NB4 (cell line): ENCODE results near the gene KATNAL2.

ENCODE experiments used
- DNase-seq: peaks from one replicate; pipeline ENCODE4 v3.0.0; 2010; ENCODE audit warnings: low read depth
- H3K4me3 ChIP-seq: one replicate; pipeline ENCODE4 v1.5.1; 2011; ENCODE audit warnings: mild to moderate bottlenecking, low read depth, low read length, moderate library complexity
- CTCF ChIP-seq: IDR thresholded peaks from one replicate; pipeline ENCODE4 v1.5.1; 2012; ENCODE audit warnings: low read depth, low read length
- MYC ChIP-seq: IDR thresholded peaks from 2 replicates; pipeline ENCODE4 v1.6.1; 2011; ENCODE audit warnings: low read depth, low read length
- POLR2A ChIP-seq: IDR thresholded peaks from 2 replicates; pipeline ENCODE4 v1.6.1; 2011; ENCODE audit warnings: mild to moderate bottlenecking; ENCODE audit not compliant: insufficient read length; ENCODE audit errors: extremely low read depth
- TF ChIP-seq, protein P1 (sequence below): IDR thresholded peaks from 2 replicates; pipeline ENCODE4 v1.6.1; 2011; ENCODE audit warnings: low read depth, low read length

The KATNAL2 gene

GRCh38 chr18:47120428-47120827, 203.0 kb downstream of the KATNAL2 start:
- DNase-seq = no peak
- no peak overlapping the region for H3K4me3 ChIP-seq
- no peak for TF ChIP-seq CTCF
- no peak for TF ChIP-seq POLR2A

- no peak overlapping the region for H3K4me3 ChIP-seq
- TF ChIP-seq MYC (no peak), POLR2A (no peak), CTCF (no peak)
- TF ChIP-seq, protein P1, sequence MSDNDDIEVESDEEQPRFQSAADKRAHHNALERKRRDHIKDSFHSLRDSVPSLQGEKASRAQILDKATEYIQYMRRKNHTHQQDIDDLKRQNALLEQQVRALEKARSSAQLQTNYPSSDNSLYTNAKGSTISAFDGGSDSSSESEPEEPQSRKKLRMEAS = no peak
- no peak for DNase-seq
Measured at GRCh38 chr18:47121146-47121545, 203.7 kb downstream of the KATNAL2 start.

DNA sequence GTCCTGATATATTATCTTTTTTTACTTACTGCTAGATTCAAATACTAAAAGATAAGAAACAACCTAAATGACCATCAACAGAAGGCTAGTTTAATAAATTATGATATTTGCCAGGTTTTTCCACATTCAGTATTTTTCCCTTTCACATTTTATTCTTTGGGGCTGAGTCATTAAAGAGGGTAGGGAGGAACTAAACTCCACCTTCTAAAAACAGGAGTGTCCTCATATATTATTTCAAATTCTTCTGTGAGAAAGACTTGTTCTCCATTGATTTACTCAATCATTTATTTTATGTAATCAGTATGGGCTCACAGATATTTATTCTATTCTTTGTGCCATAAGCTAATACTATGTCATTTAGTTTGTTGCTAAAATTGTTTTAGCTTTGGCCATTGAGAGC, 223.9 kb downstream of the KATNAL2 start:
- H3K4me3 ChIP-seq = no peak overlapping the region
- no peak for DNase-seq
- TF ChIP-seq POLR2A (no peak), CTCF (no peak), MYC (no peak)
- TF ChIP-seq, protein P1 = no peak

DNA sequence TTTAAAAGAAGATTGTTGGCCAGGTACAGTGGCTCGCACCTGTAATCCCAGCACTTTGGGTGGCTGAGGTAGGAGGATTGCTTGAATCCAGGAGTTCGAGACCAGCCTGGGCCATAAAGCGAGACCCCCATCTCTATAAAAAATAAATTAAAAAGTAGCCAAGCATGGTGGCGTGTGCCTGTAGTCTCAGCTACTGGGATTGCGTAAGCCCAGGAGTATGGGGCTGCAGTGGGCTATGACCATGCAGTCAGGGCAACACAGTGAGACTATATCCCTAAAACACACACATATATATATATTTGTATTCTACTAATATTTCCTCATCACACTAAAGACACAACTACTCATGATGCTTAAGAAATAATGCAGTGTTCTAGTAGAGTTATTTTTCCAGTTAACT, 225.8 kb downstream of the KATNAL2 start:
- no peak for TF ChIP-seq CTCF
- no peak for TF ChIP-seq MYC
- TF ChIP-seq POLR2A = no peak
- TF ChIP-seq, protein P1 = no peak
- no peak overlapping the region for H3K4me3 ChIP-seq
- no peak for DNase-seq

- TF ChIP-seq CTCF (no peak), POLR2A (no peak), MYC (no peak)
- TF ChIP-seq, protein P1 = no peak
- DNase-seq = no peak
- no peak overlapping the region for H3K4me3 ChIP-seq
Measured at GRCh38 chr18:47143899-47144485, 226.6 kb downstream of the KATNAL2 start.

GRCh38 chr18:47146206-47146605, 228.8 kb downstream of the KATNAL2 start:
- no peak overlapping the region for H3K4me3 ChIP-seq

More at GRCh38 chr18:47146206-47146605, 228.8 kb downstream of the KATNAL2 start:
- no peak for DNase-seq
- no peak for TF ChIP-seq CTCF
- no peak for TF ChIP-seq POLR2A
- TF ChIP-seq, protein P1 = no peak
- no peak for TF ChIP-seq MYC
